ENCODE measurements around the gene HSPA12B.

DNA sequence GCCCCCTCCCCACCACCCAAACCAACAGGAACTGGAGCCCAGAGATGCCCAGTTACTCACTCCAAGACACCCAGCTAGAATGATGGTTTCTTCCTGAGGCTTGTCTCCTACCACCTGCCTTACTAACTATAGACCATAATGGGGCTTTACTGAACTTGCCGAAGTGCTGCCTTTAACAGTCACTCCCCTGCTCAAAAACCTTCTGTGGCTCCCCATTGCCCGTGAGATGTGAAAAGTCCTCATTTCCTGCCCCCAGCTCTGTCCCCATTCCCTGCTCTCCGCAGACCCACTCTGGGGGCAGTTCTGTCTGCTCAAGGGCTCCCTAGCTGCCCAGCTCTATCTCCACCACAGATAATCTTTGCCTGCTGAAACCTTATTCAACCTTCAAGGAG lies 25.0 kb upstream of the HSPA12B start:
- TF ChIP-seq, protein P1, sequence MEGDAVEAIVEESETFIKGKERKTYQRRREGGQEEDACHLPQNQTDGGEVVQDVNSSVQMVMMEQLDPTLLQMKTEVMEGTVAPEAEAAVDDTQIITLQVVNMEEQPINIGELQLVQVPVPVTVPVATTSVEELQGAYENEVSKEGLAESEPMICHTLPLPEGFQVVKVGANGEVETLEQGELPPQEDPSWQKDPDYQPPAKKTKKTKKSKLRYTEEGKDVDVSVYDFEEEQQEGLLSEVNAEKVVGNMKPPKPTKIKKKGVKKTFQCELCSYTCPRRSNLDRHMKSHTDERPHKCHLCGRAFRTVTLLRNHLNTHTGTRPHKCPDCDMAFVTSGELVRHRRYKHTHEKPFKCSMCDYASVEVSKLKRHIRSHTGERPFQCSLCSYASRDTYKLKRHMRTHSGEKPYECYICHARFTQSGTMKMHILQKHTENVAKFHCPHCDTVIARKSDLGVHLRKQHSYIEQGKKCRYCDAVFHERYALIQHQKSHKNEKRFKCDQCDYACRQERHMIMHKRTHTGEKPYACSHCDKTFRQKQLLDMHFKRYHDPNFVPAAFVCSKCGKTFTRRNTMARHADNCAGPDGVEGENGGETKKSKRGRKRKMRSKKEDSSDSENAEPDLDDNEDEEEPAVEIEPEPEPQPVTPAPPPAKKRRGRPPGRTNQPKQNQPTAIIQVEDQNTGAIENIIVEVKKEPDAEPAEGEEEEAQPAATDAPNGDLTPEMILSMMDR (IDR thresholded peaks at IDR 0.05; ENCODE audit: low read depth, low read length, poor library complexity, severe bottlenecking): no peak
- TF ChIP-seq EZH2phosphoT487 (IDR thresholded peaks at IDR 0.05; ENCODE audit: borderline replicate concordance, low read length): no peak
